ENCODE data around the gene CFAP410. TPM values are rescaled to one million over a fixed set of nuclear protein-coding genes. Genes with fewer than 3 reads are reported as not detected.

Gene CFAP410
- total RNA-seq, 2 experiments from 2014 or later, result 15.1 to 20.6 TPM

DNA sequence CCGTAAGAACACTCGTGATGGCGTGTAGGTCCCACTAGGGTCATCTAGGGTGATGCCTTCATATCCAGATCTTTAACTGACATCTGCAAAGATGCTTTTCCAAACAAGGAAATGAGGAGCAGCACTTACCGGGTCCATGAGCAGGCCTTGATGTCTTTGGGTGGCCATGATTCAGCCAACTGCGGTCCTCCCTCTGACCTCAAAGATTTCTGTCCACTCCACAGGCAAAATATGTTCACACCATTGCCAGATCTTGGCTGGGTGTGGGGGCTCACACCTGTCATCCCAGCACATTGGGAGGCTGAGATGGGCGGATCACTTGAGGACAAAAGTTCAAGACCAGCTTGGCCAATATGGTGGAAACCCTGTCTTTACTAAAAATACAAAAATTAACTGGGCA lies 32.4 kb upstream of the CFAP410 start:
- no peaks in the 10 kb centered on the region for H3K9me2 ChIP-seq (ENCODE audit: insufficient read depth, low read length)
- CTCF ChIA-PET (ENCODE audit: unreplicated experiment), result no interaction called here
- no peak overlapping the region for H3K27ac ChIP-seq (ENCODE audit: low read depth, low read length, poor library complexity, severe bottlenecking)
- H3K36me3 ChIP-seq (ENCODE audit: insufficient read depth, low read length), result no peaks in the 10 kb centered on the region
- intact Hi-C loops (cut with micrococcal nuclease; ENCODE audit: unreplicated experiment), result no loop called here
- no peak for DNase-seq (ENCODE audit: low spot score)
- H4K20me1 ChIP-seq (ENCODE audit: insufficient read depth, low read length), result no peaks in the 10 kb centered on the region
- H3K4me3 ChIP-seq (ENCODE audit: low read depth, low read length, poor library complexity, severe bottlenecking), result no peak overlapping the region
- H3K79me2 ChIP-seq (ENCODE audit: insufficient read depth, low read depth, low read length), result no peaks in the 10 kb centered on the region
- no peak overlapping the region for H3K4me2 ChIP-seq (ENCODE audit: low read length)
- H2AFZ ChIP-seq (ENCODE audit: low read length), result no peak overlapping the region
- POLR2A ChIA-PET, result no interaction called here
- H3K9me3 ChIP-seq (ENCODE audit: low read length), result no peaks in the 10 kb centered on the region
- no peaks in the 10 kb centered on the region for H3K4me1 ChIP-seq (ENCODE audit: insufficient read depth, low read length, poor library complexity, severe bottlenecking)
- TF ChIP-seq CTCF (conservative IDR thresholded peaks at IDR 0.05; ENCODE audit: low read length), result no peak
- no peak for TF ChIP-seq EZH2phosphoT487 (IDR thresholded peaks at IDR 0.05; ENCODE audit: borderline replicate concordance, low read depth, low read length)
- BruUV-seq (replicated peaks), result no TSS peak

DNA sequence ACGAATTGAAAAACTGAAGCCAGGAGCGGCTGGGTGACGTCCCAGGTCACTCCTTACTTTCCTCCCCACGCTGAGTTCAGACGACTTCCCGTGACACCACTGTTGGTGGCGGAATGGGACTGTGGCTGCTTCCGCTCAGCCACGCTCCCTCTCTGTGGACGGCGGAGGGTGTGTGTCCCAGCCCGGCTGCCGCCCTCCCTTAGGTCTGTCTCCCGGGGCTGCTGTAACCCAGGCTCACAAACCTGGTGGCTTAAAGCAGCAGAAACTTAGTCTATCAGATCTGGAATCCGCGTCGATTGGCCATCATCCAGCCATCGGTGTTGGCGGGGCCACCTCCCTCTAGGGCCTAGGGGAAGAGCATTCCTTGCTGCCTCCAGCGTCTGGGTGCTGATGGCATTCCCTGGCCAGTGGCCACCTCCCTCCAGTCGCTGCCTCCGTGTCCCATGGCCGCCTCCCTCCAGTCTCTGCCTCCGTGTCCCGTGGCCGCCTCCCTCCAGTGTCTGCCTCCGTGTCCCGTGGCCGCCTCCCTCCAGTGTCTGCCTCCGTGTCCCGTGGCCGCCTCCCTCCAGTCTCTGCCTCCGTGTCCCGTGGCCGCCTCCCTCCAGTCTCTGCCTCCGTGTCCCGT lies 31.7 kb upstream of the CFAP410 start:
- TF ChIP-seq CTCF (conservative IDR thresholded peaks at IDR 0.05; ENCODE audit: low read length) (no peak), EZH2phosphoT487 (IDR thresholded peaks at IDR 0.05; ENCODE audit: borderline replicate concordance, low read depth, low read length) (no peak)
- intact Hi-C loops (cut with micrococcal nuclease; ENCODE audit: unreplicated experiment), result no loop called here
- H4K20me1 ChIP-seq (ENCODE audit: insufficient read depth, low read length), result no peaks in the 10 kb centered on the region
- no TSS peak for BruUV-seq (replicated peaks)
- no peaks in the 10 kb centered on the region for H3K79me2 ChIP-seq (ENCODE audit: insufficient read depth, low read depth, low read length)
- H3K4me1 ChIP-seq (ENCODE audit: insufficient read depth, low read length, poor library complexity, severe bottlenecking), result no peaks in the 10 kb centered on the region
- no peaks in the 10 kb centered on the region for H3K9me3 ChIP-seq (ENCODE audit: low read length)
- ChIA-PET CTCF (ENCODE audit: unreplicated experiment) (no interaction called here), POLR2A (no interaction called here)
- H3K4me3 ChIP-seq (ENCODE audit: low read depth, low read length, poor library complexity, severe bottlenecking), result no peak overlapping the region
- H3K4me2 ChIP-seq (ENCODE audit: low read length), result no peak overlapping the region
- no peak overlapping the region for H3K27ac ChIP-seq (ENCODE audit: low read depth, low read length, poor library complexity, severe bottlenecking)
- no peak for DNase-seq (ENCODE audit: low spot score)
- no peaks in the 10 kb centered on the region for H3K36me3 ChIP-seq (ENCODE audit: insufficient read depth, low read length)
- no peak overlapping the region for H2AFZ ChIP-seq (ENCODE audit: low read length)
- H3K9me2 ChIP-seq (ENCODE audit: insufficient read depth, low read length), result no peaks in the 10 kb centered on the region

GRCh38 chr21:44370027-44370735 lies 31.0 kb upstream of the CFAP410 start:
- no peak for DNase-seq (ENCODE audit: low spot score)
- TF ChIP-seq CTCF (conservative IDR thresholded peaks at IDR 0.05; ENCODE audit: low read length) (no peak), EZH2phosphoT487 (IDR thresholded peaks at IDR 0.05; ENCODE audit: borderline replicate concordance, low read depth, low read length) (no peak)
- Histone ChIP-seq H3K36me3 (ENCODE audit: insufficient read depth, low read length) (no peaks in the 10 kb centered on the region), H3K9me3 (ENCODE audit: low read length) (no peaks in the 10 kb centered on the region), H3K4me2 (ENCODE audit: low read length) (no peak overlapping the region), H3K9me2 (ENCODE audit: insufficient read depth, low read length) (no peaks in the 10 kb centered on the region), H3K27ac (ENCODE audit: low read depth, low read length, poor library complexity, severe bottlenecking) (no peak overlapping the region), H4K20me1 (ENCODE audit: insufficient read depth, low read length) (no peaks in the 10 kb centered on the region), H3K4me1 (ENCODE audit: insufficient read depth, low read length, poor library complexity, severe bottlenecking) (no peaks in the 10 kb centered on the region), H3K4me3 (ENCODE audit: low read depth, low read length, poor library complexity, severe bottlenecking) (no peak overlapping the region), H2AFZ (ENCODE audit: low read length) (no peak overlapping the region), H3K79me2 (ENCODE audit: insufficient read depth, low read depth, low read length) (no peaks in the 10 kb centered on the region)
- ChIA-PET CTCF (ENCODE audit: unreplicated experiment) (no interaction called here), POLR2A (no interaction called here)
- no TSS peak for BruUV-seq (replicated peaks)
- intact Hi-C loops (cut with micrococcal nuclease; ENCODE audit: unreplicated experiment), result no loop called here

All from OCI-LY7 (cell line).